Naive B cell (primary cell): ENCODE results near the gene TNNT2. TPM values are rescaled to one million over a fixed set of nuclear protein-coding genes. Genes with fewer than 3 reads are reported as not detected.

Experiments
- ATAC-seq, 2 donors: fragments of 150-1000 bp; cut with Tn5 transposase; 2 replicates each; pipeline ENCODE4 v1.10.0; 2021; ENCODE audit warnings: low read depth in 2 of 2, mild to moderate bottlenecking in 2 of 2, moderate library complexity in 2 of 2
- DNase-seq: peaks from one replicate; pipeline ENCODE4 v3.0.0; 2022
- H3K27ac Mint-ChIP-seq, 6 donors: one replicate each; pipeline ENCODE4 v1.8.0; 2020 to 2022; ENCODE audit warnings: mild to moderate bottlenecking in 6 of 6, mixed read lengths in 6 of 6, moderate library complexity in 5 of 6, inconsistent platforms in 2 of 6
- H3K27me3 Mint-ChIP-seq, 3 donors: one replicate each; pipeline ENCODE4 v1.8.0; 2021 to 2022; ENCODE audit warnings: mixed read lengths in 3 of 3, mild to moderate bottlenecking in 1 of 3
- H3K36me3 Mint-ChIP-seq, 2 donors: one replicate each; pipeline ENCODE4 v1.8.0; 2020 to 2022; ENCODE audit warnings: mixed read lengths in 2 of 2, inconsistent platforms in 1 of 2, mild to moderate bottlenecking in 1 of 2
- H3K4me1 Mint-ChIP-seq, 3 donors: one replicate each; pipeline ENCODE4 v1.8.0; 2020 to 2022; ENCODE audit warnings: mixed read lengths in 3 of 3, inconsistent platforms in 1 of 3, mild to moderate bottlenecking in 1 of 3, moderate library complexity in 1 of 3
- H3K4me3 Mint-ChIP-seq, 8 donors: one replicate each; pipeline ENCODE4 v1.8.0; 2020 to 2022; ENCODE audit warnings: mild to moderate bottlenecking in 8 of 8, mixed read lengths in 8 of 8, moderate library complexity in 8 of 8, inconsistent platforms in 2 of 8
- H3K9me3 Mint-ChIP-seq, 7 donors: one replicate each; pipeline ENCODE4 v1.8.0; 2020 to 2022; ENCODE audit warnings: mixed read lengths in 7 of 7, mild to moderate bottlenecking in 5 of 7, inconsistent platforms in 2 of 7, moderate library complexity in 1 of 7
- polyA plus RNA-seq, 6 donors: library from polyadenylated mRNA; unstranded; fragments of 300-500 nt; fragmentation: Illumina TruSeq; gene quantifications; one replicate each; pipeline ENCODE4 v1.2.3, GENCODE V29; 2021; ENCODE audit warnings: low read depth in 6 of 6

Gene TNNT2
- polyA plus RNA-seq, 6 donors from 2014 or later, result not detected

DNA sequence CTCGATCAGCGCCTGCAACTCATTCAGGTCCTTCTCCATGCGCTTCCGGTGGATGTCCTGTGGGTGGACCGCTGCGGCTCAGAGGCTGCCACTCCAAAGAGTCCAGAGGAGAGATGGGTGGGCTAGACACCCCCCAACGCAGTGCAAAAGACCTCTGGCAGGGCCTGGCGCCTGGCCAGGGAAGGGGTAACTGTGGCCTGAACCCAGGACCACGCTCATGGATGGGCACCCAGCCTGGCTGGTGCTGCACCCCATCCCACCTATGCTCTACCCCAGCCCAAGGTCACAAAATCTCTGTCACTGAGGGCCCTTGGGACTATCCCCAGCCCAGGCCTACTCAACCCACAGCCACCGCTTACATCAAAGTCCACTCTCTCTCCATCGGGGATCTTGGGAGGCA is 12.2 kb downstream of the TNNT2 start:
- DNase-seq (no peak), ATAC-seq (no peak)
- Mint-ChIP-seq H3K9me3 (no peaks in the 10 kb centered on the region), H3K4me3 (peak overlapping the region in 1 of 8 donors; percentile 53), H3K27me3 (peaks cover 3 to 60% (median 52%) of the 10 kb centered on the region in 3 donors), H3K36me3 (no peaks in the 10 kb centered on the region), H3K4me1 (no peaks in the 10 kb centered on the region), H3K27ac (no peak overlapping the region)

DNA sequence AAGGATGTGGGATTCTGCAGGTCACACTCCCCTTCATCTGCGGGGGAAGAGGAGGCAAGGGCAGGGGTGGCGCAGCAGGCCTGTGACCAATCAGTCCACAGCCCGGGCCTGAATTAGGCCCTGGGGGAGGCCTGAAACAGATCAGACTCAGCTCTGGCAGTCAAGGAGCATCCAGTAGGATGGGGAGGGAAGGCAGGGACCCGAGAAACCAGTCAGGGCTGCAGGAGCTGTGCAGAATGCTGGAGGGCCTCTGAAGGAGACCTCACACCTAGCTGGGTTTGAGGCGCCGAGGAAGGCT is 12.7 kb downstream of the TNNT2 start:
- Mint-ChIP-seq H3K27ac (no peak overlapping the region), H3K36me3 (no peaks in the 10 kb centered on the region), H3K4me1 (no peaks in the 10 kb centered on the region), H3K9me3 (no peaks in the 10 kb centered on the region), H3K27me3 (peaks cover 3 to 60% (median 52%) of the 10 kb centered on the region in 3 donors), H3K4me3 (no peak overlapping the region)
- no peak for DNase-seq
- no peak for ATAC-seq

DNA sequence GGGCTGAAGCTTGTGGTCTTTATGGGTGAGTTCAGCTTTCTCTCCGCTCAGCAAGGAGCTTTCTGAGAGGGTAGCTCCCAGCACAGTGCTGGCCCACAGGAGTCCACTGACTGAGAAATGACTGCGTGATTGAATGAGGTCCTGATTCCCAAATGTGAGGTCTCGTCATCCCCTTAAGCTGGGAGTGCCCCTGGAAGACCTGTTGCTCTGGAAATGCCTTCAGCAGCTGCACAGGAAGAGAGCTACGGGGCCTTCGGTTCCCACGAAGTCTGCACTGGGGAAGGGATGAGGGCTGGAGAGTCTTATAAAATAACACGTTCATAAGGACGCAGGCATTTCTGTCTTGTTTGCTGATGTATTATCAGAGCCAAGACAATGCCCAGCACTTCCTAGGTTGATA is 14.0 kb downstream of the TNNT2 start:
- Mint-ChIP-seq H3K36me3 (no peaks in the 10 kb centered on the region), H3K27ac (peak overlapping the region in 1 of 6 donors; percentile 61), H3K27me3 (peaks cover 3 to 61% (median 51%) of the 10 kb centered on the region in 3 donors), H3K4me1 (no peaks in the 10 kb centered on the region), H3K4me3 (no peak overlapping the region), H3K9me3 (no peaks in the 10 kb centered on the region)
- DNase-seq (no peak), ATAC-seq (no peak)

DNA sequence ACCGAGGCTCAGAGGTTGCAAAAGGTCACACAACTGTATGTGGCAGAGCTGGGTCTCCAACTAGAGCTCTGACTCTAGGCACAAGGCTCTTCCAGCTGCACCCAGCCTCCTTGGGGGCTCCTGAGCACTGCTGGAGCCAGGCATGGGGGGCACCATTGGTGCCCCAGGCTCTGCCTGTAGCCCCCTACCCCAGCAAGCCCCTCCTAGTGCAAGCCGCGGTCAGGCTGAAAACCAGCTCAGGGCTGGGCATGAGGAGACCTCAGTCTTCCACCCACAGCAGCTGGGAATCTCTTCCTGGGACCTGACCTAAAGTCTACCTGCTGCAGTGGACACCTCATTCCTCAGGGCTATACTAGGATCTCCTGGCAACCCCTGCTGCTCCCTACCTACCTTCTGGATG is 14.6 kb downstream of the TNNT2 start:
- no peak overlapping the region for H3K4me3 Mint-ChIP-seq
- no peaks in the 10 kb centered on the region for H3K36me3 Mint-ChIP-seq
- ATAC-seq, result no peak
- no peak for DNase-seq
- no peaks in the 10 kb centered on the region for H3K4me1 Mint-ChIP-seq
- H3K9me3 Mint-ChIP-seq, result no peaks in the 10 kb centered on the region
- peaks cover 3 to 64% (median 47%) of the 10 kb centered on the region in 3 donors for H3K27me3 Mint-ChIP-seq
- H3K27ac Mint-ChIP-seq, result no peak overlapping the region

DNA sequence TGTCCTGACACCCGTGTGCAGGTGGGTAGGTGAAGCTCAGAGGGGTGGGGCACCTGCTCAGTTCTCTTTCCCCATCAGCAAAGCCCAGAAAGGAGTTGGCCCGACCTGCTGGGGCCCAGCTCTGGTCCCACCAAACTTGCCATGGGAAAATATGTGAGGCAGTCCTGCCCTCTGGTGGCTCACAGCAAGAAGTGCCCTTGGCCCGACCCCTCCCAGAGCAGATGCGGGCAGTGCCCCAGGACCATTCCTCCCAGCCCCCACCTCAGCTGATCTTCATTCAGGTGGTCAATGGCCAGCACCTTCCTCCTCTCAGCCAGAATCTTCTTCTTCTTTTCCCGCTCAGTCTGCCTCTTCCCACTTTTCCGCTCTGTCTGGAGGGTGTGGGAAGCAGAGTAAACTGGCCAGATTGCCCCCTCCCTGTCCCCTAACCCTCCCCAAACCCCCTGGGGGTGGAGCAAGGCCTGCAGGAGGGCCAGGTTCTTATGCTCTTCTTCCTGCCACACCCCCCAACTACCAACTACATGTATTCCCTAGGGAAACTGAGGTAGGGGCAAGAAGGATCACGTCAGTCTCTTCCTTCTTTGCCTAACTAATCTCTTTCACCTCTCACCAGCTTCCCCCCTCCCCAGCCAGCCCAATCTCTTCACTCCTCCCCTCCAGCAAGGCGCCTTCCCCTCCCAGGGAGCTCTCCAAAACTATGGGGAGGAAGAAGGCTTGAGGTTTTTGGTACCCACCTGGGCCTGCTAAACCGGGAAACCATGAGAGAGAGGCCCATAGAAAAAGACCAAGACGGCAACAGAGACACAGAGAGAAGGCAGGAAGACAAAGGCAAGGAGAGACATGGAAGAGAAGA is 15.6 kb downstream of the TNNT2 start:
- Mint-ChIP-seq H3K4me1 (no peaks in the 10 kb centered on the region), H3K27ac (peak overlapping the region in 1 of 6 donors; percentile 14), H3K9me3 (no peaks in the 10 kb centered on the region), H3K27me3 (peaks cover 3 to 58% (median 41%) of the 10 kb centered on the region in 3 donors), H3K36me3 (no peaks in the 10 kb centered on the region), H3K4me3 (no peak overlapping the region)
- DNase-seq (no peak), ATAC-seq (no peak)

DNA sequence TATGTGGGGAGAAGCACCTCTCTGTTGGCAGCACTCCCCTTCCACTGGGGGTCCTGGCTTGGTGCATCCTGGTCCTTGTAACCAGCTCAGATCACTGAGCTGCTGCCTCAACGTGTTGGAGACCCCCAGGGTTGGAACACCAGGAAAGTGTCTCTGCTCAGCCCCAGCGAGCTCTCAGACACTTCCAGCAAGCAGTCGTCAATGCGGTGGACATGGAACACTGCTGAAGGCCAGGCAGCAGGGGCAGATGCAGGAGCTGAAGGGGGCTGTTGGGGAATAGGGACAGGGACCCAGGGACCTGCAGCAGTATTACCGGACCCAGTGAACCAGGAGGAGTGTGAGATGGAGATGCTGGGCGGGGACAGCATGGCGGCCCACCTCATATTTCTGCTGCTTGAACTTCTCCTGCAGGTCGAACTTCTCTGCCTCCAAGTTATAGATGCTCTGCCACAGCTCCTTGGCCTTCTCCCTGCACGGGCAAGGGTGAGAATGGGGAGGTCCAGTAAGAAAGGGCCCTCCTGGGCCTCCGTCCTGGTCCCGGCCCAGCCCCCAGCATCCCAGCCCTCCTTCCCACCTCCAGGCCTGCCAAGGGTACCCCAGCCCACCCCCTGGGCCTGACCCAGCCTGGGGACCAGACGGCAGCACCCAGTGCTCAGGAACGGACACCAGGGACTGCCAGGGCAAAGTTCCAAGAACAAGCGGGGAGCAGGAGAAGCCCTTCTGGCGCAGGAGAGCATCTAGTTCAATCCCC is 16.4 kb downstream of the TNNT2 start:
- Mint-ChIP-seq H3K4me1 (no peaks in the 10 kb centered on the region), H3K27ac (no peak overlapping the region), H3K4me3 (no peak overlapping the region), H3K9me3 (no peaks in the 10 kb centered on the region), H3K27me3 (peaks cover 3 to 50% (median 33%) of the 10 kb centered on the region in 3 donors), H3K36me3 (no peaks in the 10 kb centered on the region)
- DNase-seq, result no peak
- ATAC-seq, result no peak

DNA sequence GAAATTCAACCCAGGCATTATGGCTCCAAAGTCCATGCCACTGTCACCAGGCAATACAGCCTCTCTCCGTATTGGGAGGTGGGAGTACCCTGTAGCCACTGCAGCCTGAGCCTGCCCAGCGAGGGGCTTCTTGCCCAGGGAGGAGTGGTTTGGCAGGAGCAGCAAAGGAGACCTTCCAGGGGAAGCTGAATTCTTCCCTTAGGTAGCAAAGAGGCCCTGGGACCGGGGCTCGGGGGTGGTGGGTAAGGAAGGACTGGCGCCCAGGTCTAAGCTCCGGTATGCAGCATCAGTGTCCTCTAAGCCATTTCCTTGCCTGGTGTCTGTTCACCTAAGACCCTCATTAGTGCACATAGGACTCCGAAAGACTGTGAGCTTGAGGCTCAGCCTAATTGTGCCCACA is 17.0 kb downstream of the TNNT2 start:
- Mint-ChIP-seq H3K27ac (no peak overlapping the region), H3K4me1 (no peaks in the 10 kb centered on the region), H3K27me3 (peaks cover 0 to 49% (median 36%) of the 10 kb centered on the region in 3 donors), H3K4me3 (no peak overlapping the region), H3K36me3 (no peaks in the 10 kb centered on the region), H3K9me3 (no peaks in the 10 kb centered on the region)
- DNase-seq (no peak), ATAC-seq (no peak)

DNA sequence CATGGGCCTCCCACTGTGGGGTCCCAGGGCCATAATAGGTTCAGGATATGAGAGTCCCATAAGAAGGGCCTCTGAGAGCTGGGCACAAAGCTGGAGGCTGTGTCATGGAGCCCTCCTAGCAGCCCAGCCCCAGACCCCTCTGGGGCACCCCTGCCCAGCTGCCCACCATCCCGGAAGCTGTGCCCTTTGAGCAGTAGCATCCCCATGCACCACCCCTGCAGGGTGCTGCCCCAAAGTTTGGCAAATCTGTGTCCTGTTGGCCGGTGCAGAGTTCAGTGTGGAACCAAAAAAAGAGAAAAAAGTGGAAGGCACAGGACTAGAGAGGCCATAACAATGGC is 17.6 kb downstream of the TNNT2 start:
- no peak overlapping the region for H3K4me3 Mint-ChIP-seq
- ATAC-seq (no peak), DNase-seq (no peak)
- H3K27me3 Mint-ChIP-seq, result peaks cover 0 to 51% (median 40%) of the 10 kb centered on the region in 3 donors
- no peaks in the 10 kb centered on the region for H3K9me3 Mint-ChIP-seq
- no peaks in the 10 kb centered on the region for H3K36me3 Mint-ChIP-seq
- no peak overlapping the region for H3K27ac Mint-ChIP-seq
- H3K4me1 Mint-ChIP-seq, result no peaks in the 10 kb centered on the region

DNA sequence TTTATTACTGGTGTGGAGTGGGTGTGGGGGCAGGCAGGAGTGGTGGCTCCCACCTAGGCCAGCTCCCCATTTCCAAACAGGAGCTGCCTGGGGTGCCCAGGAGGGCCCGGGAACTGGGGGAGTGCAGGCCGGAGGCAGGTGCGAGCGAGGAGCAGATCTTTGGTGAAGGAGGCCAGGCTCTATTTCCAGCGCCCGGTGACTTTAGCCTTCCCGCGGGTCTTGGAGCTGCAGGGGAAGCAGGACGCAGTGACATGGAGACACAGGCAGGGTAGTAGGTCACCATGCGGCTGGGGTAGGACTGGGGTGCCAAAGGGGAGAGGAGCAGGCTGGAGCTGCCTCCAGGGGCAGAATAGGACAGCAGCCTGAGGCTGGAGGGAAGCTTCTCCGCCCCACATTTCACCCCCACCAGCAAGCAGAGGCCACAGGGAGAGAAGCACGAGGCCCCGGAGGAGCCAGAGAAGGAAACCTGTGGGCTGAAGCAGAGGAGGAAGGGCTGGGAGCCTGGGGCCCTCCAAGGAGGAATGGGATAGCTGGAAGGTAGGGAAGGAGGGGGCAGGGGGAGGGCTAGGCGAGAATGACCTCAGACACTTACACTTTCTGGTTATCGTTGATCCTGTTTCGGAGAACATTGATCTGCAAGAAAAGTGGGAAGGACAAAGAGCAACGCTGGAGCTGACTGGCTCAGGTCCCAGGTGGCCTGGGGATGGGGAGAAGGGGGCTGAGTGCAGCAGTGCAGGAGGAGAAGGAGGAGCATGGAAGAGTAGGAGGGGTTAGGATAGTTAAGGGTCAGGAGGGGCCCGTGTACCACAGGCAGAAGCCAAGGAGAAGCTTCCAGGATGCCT is 18.2 kb downstream of the TNNT2 start:
- Mint-ChIP-seq H3K4me3 (no peak overlapping the region), H3K36me3 (no peaks in the 10 kb centered on the region), H3K27ac (no peak overlapping the region), H3K9me3 (no peaks in the 10 kb centered on the region), H3K27me3 (peaks cover 0 to 56% (median 45%) of the 10 kb centered on the region in 3 donors), H3K4me1 (no peaks in the 10 kb centered on the region)
- no peak for ATAC-seq
- no peak for DNase-seq

DNA sequence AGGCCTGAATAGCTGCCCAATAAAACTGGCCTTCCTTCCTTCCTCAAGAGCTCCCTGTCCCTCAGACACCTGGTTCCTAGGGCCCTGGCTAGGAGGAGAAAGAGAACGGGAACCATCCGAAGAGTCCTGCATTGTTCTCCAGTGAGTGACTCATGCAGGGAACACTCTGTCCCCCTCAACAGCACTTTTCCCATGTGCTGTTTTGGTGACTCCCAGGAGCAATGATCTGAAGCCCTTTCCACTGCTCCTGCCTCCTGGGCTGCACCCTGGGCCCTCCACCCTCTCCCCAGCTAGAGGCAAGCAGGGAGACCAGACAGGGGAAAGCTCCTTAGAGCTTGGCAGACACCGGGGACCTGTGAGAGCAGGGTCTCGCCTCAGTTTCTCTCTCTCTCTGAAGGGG is 18.9 kb downstream of the TNNT2 start:
- DNase-seq, result no peak
- no peaks in the 10 kb centered on the region for H3K36me3 Mint-ChIP-seq
- peaks cover 0 to 58% (median 48%) of the 10 kb centered on the region in 3 donors for H3K27me3 Mint-ChIP-seq
- no peaks in the 10 kb centered on the region for H3K4me1 Mint-ChIP-seq
- no peak overlapping the region for H3K4me3 Mint-ChIP-seq
- no peaks in the 10 kb centered on the region for H3K9me3 Mint-ChIP-seq
- H3K27ac Mint-ChIP-seq, result no peak overlapping the region
- ATAC-seq, result no peak

DNA sequence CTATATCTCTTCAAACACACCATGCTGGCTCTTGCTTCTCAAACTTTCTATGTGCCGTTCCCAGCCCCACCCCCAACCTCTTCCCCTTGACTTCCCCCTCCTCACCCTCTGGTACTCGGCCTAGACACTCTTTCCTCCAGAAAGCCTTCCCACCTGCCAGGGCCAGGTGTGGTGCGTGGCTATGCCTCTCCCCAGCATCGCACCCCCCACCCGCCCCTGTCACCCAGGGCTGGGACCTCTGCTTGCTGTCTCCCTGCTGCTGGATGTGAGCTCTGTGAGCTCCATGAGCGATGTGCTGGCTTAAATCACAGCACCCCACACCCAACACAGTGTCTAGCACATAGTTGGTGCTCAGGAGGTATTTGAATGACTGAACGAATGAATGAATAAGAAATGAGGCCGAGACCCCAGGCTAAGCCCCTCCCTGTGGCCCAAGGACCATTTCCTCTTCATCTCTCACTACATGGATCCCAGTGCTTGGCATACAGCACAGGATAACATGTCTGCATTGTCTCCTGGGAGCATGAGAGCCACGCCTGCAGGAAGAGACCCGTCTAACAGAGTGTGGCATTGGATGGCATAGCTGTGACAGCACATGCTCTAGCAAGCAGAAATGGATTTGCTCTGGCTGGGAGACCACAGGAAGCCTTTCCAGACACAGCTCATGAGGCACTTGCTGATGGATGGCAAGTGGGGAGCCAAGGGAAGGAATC is 19.7 kb downstream of the TNNT2 start:
- H3K4me1 Mint-ChIP-seq, result no peaks in the 10 kb centered on the region
- no peaks in the 10 kb centered on the region for H3K36me3 Mint-ChIP-seq
- no peak overlapping the region for H3K4me3 Mint-ChIP-seq
- peaks cover 0 to 54% (median 46%) of the 10 kb centered on the region in 3 donors for H3K27me3 Mint-ChIP-seq
- no peaks in the 10 kb centered on the region for H3K9me3 Mint-ChIP-seq
- DNase-seq (no peak), ATAC-seq (no peak)
- H3K27ac Mint-ChIP-seq, result peak overlapping the region in 1 of 6 donors; percentile 27

DNA sequence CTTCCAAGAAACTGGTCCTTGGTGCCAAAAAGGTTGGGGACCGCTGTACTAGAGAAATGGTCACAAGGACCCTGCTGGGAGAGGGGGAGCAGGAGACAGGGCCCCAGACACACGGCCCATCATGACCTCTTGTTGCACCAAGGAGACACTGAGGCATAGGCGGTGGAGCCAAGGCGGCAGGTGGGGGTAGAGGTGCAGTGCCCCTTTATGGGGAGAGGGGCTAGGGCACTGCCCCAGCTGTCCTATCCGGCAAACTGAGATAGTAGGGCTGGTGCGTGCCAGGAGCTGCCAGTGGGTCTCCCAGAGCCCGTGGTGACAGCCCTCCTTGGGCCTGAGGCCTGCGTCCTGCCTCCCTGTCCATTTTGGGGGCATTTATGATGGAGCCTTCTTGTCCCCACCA is 20.3 kb downstream of the TNNT2 start:
- Mint-ChIP-seq H3K4me3 (no peak overlapping the region), H3K9me3 (no peaks in the 10 kb centered on the region), H3K36me3 (no peaks in the 10 kb centered on the region), H3K4me1 (no peaks in the 10 kb centered on the region), H3K27ac (no peak overlapping the region), H3K27me3 (peaks cover 0 to 49% (median 42%) of the 10 kb centered on the region in 3 donors)
- DNase-seq (no peak), ATAC-seq (no peak)

DNA sequence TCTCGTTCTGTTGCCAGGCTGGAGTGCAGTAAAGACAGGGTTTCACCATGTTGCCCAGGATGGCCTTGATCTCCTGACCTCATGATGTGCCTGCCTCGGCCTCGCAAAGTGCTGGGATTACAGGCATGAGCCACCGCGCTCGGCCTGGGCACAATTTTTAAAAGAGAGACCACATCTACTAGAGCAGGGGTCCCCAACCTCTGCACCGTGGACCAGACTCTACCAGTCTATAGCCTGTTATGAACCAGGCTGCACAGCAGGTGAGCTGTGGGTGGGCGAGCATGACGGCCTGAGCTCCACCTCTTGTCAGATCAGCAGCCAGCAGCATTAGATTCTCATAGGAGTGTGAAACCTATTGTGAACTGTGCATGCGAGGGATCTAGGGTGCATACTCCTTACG is 20.8 kb downstream of the TNNT2 start:
- peaks cover 1 to 47% (median 37%) of the 10 kb centered on the region in 3 donors for H3K27me3 Mint-ChIP-seq
- no peak overlapping the region for H3K27ac Mint-ChIP-seq
- no peak overlapping the region for H3K4me3 Mint-ChIP-seq
- ATAC-seq (no peak), DNase-seq (no peak)
- no peaks in the 10 kb centered on the region for H3K4me1 Mint-ChIP-seq
- H3K36me3 Mint-ChIP-seq, result no peaks in the 10 kb centered on the region
- no peaks in the 10 kb centered on the region for H3K9me3 Mint-ChIP-seq
